GM10248 (cell line): ENCODE data around the gene TRIM43B.
"Not testable (repeated sequence)": the region's sequence is repeated elsewhere in the genome, so short reads cannot be mapped to it uniquely, and the experiment has no call there.

ENCODE experiments used
- CTCF ChIA-PET: fragments of 300-600 bp; sonication (Branson Sonifier 250); formaldehyde crosslinking; extraction: SDS; loops from one replicate; lab custom pipeline; 2021; ENCODE audit warnings: antibody characterized with exemption; lab: Yijun Ruan, JAX
- POLR2A ChIA-PET: fragments of 350-650 bp; sonication (Branson Sonifier 250); formaldehyde crosslinking; extraction: SDS; loops from one replicate; lab custom pipeline; 2020; ENCODE audit warnings: antibody characterized with exemption; lab: Yijun Ruan, JAX
- DNase-seq: peaks from one replicate; pipeline ENCODE4 v3.0.0; 2012; ENCODE audit errors: extremely low spot score
- TF ChIP-seq, protein P1 (sequence below): IDR thresholded peaks from 2 replicates; pipeline ENCODE4 v1.5.1; 2012; ENCODE audit warnings: mild to moderate bottlenecking, low read depth; ENCODE audit errors: extremely low read depth, missing control alignments, control extremely low read depth

TRIM43B gene

GRCh38 chr2:95514718-95515117 is 30.2 kb upstream of the TRIM43B start:
- DNase-seq = no peak
- TF ChIP-seq, protein P1, sequence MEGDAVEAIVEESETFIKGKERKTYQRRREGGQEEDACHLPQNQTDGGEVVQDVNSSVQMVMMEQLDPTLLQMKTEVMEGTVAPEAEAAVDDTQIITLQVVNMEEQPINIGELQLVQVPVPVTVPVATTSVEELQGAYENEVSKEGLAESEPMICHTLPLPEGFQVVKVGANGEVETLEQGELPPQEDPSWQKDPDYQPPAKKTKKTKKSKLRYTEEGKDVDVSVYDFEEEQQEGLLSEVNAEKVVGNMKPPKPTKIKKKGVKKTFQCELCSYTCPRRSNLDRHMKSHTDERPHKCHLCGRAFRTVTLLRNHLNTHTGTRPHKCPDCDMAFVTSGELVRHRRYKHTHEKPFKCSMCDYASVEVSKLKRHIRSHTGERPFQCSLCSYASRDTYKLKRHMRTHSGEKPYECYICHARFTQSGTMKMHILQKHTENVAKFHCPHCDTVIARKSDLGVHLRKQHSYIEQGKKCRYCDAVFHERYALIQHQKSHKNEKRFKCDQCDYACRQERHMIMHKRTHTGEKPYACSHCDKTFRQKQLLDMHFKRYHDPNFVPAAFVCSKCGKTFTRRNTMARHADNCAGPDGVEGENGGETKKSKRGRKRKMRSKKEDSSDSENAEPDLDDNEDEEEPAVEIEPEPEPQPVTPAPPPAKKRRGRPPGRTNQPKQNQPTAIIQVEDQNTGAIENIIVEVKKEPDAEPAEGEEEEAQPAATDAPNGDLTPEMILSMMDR = no peak
- POLR2A ChIA-PET = no interaction called here
- CTCF ChIA-PET = interaction anchor here (1.0 to 1.6 kb wide), 2 partner anchors 8 to 11 kb away, joined by 3 to 7 read pairs; no protein-coding TSS in a partner anchor

DNA sequence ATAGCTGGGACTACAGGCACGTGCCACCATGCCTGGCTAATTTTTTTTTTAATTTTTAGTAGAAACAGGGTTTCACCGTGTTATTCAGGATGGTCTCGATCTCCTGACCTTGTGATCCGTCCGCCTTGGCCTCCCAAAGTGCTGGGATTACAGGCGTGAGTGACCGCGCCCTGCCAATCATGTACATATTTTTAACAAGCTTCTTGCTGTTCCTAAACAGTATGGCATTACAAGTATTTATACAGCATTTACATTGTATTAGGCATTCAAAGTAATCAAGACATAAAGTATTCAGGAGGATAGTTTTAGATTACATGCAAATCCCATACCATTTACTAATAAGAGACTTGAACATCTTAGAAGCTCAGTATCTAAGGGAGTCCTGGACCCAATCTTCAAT is 29.7 kb upstream of the TRIM43B start:
- CTCF ChIA-PET = interaction anchor here (1.0 to 1.6 kb wide), 2 partner anchors 9 to 12 kb away, joined by 3 to 7 read pairs; no protein-coding TSS in a partner anchor
- DNase-seq, POLR2A ChIA-PET: not testable (repeated sequence)

- TF ChIP-seq, protein P1 = no peak
- no peak for DNase-seq
- CTCF ChIA-PET = interaction anchor here (1.3 kb wide), 1 partner anchor 14 kb away, joined by 3 read pairs; no protein-coding TSS in a partner anchor
- POLR2A ChIA-PET = no interaction called here
These were observed 24.9 kb upstream of the TRIM43B start for GRCh38 chr2:95509408-95509807.

DNA sequence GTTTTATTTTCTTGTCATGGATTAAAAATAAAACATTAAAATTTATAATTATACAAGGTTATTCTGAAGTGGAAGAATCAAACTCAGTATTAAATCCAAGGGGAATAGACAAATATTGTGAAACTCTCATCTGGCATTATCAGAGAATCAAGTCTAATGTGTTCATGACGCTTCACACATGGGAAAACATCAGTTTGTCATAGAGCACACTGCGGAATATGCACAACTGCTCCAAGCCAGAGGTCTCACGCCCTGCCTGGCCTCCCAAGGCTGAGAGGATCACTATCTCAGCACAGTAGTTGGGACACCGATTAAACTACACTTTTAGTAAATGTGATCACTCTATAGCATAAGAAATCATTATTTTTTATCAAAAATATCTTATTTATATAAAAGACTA is 20.7 kb upstream of the TRIM43B start:
- TF ChIP-seq, protein P1 = no peak
- ChIA-PET POLR2A (no interaction called here), CTCF (no interaction called here)
- DNase-seq = no peak

DNA sequence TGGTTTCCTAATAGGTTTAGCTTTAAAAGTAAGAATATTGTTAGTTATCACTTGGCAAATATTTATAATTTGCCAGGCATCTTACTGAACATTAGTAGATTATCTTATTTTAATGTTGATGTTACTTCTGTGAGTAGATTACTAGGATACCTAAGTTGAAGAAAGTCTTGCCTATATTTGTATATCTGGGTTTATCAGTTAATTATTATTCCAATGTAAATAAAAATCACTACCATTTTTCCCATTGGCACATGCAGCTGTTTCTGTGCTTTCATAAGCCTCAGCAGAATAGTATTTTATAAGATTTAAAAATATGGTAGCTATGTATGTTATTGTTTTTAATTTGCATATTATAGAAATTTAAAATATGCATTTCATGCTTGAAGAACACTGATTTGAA is 16.3 kb upstream of the TRIM43B start:
- ChIA-PET CTCF (no interaction called here), POLR2A (no interaction called here)
- DNase-seq = no peak
- TF ChIP-seq, protein P1 = no peak

- POLR2A ChIA-PET, DNase-seq, CTCF ChIA-PET: not testable (repeated sequence)
These were observed 7.5 kb upstream of the TRIM43B start for GRCh38 chr2:95492076-95492475.

GRCh38 chr2:95475025-95475424 is 9.5 kb downstream of the TRIM43B start:
- DNase-seq, POLR2A ChIA-PET, CTCF ChIA-PET: not testable (repeated sequence)

GRCh38 chr2:95467984-95468383 is 16.6 kb downstream of the TRIM43B start:
- DNase-seq, CTCF ChIA-PET, POLR2A ChIA-PET: not testable (repeated sequence)

- POLR2A ChIA-PET, DNase-seq, CTCF ChIA-PET: not testable (repeated sequence)
These were observed 18.0 kb downstream of the TRIM43B start for GRCh38 chr2:95466572-95466971.

GRCh38 chr2:95463292-95463691 is 21.3 kb downstream of the TRIM43B start:
- DNase-seq, POLR2A ChIA-PET, CTCF ChIA-PET: not testable (repeated sequence)

GRCh38 chr2:95445317-95445716 is 39.2 kb downstream of the TRIM43B start:
- CTCF ChIA-PET, POLR2A ChIA-PET, DNase-seq: not testable (repeated sequence)

DNA sequence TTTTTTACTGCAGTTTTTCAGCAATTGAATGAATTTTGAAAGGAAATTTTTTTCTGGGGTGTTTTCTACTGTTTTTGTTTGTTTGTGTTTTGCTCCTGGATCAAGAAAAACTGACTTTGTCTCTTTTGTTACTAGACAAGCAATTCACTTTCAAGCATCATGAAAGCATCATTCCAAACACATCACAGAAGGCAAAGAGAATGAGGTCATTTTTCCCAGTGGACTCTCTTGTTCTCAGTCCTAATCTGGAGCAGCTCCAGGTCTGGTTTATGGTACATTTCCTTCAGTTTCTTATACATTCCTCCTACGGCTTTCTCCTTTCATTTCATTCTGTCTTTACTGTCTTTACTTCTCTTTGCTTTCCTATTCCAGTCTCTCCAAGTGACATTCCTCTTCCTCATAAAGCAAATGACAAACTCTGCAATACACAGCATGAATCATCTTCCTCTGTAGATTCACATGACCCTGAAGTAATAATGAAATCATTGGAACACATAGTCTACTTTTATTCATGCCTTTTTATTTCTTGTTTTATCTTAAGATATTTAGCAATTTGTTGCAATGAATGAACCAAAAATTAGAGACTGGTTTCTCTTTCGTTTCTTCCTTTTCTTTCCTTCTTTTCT is 42.0 kb downstream of the TRIM43B start:
- CTCF ChIA-PET, POLR2A ChIA-PET, DNase-seq: not testable (repeated sequence)

GRCh38 chr2:95435872-95436209 is 48.7 kb downstream of the TRIM43B start:
- CTCF ChIA-PET, POLR2A ChIA-PET, DNase-seq: not testable (repeated sequence)
